ENCODE measurements around the gene ID1. TPM values are rescaled to one million over a fixed set of nuclear protein-coding genes. Genes with fewer than 3 reads are reported as not detected.
"Not testable (repeated sequence)": the region's sequence is repeated elsewhere in the genome, so short reads cannot be mapped to it uniquely, and the experiment has no call there.

The ID1 gene
- total RNA-seq, 1 donor from 2014 or later, result 299 TPM

- ATAC-seq, result peak; percentile 14
Observed at GRCh38 chr20:31602779-31603441, 2.2 kb upstream of the ID1 start.

- ATAC-seq, result peak; percentile 55
Observed at GRCh38 chr20:31603822-31604566, 1.1 kb upstream of the ID1 start.

GRCh38 chr20:31604567-31605030 lies 490 bp upstream of the ID1 start:
- no peak for ATAC-seq

GRCh38 chr20:31605902-31606803 lies 1.1 kb downstream of the ID1 start:
- no peak for ATAC-seq

GRCh38 chr20:31606804-31607639 lies 1.9 kb downstream of the ID1 start:
- peak; percentile 14 for ATAC-seq

GRCh38 chr20:31607640-31608250 lies 2.7 kb downstream of the ID1 start:
- ATAC-seq, result no peak

GRCh38 chr20:31608251-31608945 lies 3.3 kb downstream of the ID1 start:
- ATAC-seq, result peak; percentile 20

- ATAC-seq, result not testable (repeated sequence)
Observed at GRCh38 chr20:31612271-31612640, 7.2 kb downstream of the ID1 start.

GRCh38 chr20:31615416-31615815 lies 10.3 kb downstream of the ID1 start:
- no peak for ATAC-seq

GRCh38 chr20:31617432-31618104 lies 12.5 kb downstream of the ID1 start:
- no peak for ATAC-seq

- no peak for ATAC-seq
Observed at GRCh38 chr20:31620246-31620645, 15.2 kb downstream of the ID1 start.

- not testable (repeated sequence) for ATAC-seq
Observed at GRCh38 chr20:31623123-31623505, 18.0 kb downstream of the ID1 start.

GRCh38 chr20:31626534-31626933 lies 21.4 kb downstream of the ID1 start:
- ATAC-seq, result not testable (repeated sequence)

GRCh38 chr20:31628057-31628456 lies 23.0 kb downstream of the ID1 start:
- ATAC-seq, result not testable (repeated sequence)

GRCh38 chr20:31630187-31630790 lies 25.2 kb downstream of the ID1 start:
- no peak for ATAC-seq

- peak; percentile 10 for ATAC-seq
Observed at GRCh38 chr20:31632548-31633338, 27.7 kb downstream of the ID1 start.

GRCh38 chr20:31633339-31633914 lies 28.3 kb downstream of the ID1 start:
- peak; percentile 6 for ATAC-seq

- no peak for ATAC-seq
Observed at GRCh38 chr20:31637660-31638059, 32.6 kb downstream of the ID1 start, which contains the start of gene COX4I2. TSS of gene COX4I2 (plus strand) at chr20:31637912. CDS start at chr20:31639018, 1,106 bp downstream.

GRCh38 chr20:31638317-31638716 lies 33.2 kb downstream of the ID1 start:
- no peak for ATAC-seq
